H9 (cell line): Measurements from ENCODE around the gene TBC1D12. TPM values are rescaled to one million over a fixed set of nuclear protein-coding genes. Genes with fewer than 3 reads are reported as not detected.
A peak's percentile ranks its signal among the peaks of the same experiment; 100 is the strongest.

Experiments used
- DNase-seq: peaks from one replicate; pipeline ENCODE4 v3.0.0-alpha.2; 2017
- H2AFZ ChIP-seq: one replicate; pipeline ENCODE4 v1.6.1; 2013; ENCODE audit warnings: mild to moderate bottlenecking, low read length, control low read depth, moderate library complexity
- H2AK5ac ChIP-seq: 2 replicates; pipeline ENCODE4 v1.6.1; 2013; ENCODE audit warnings: low read length, control low read depth, mixed read lengths; ENCODE audit not compliant: insufficient read length
- H2BK120ac ChIP-seq: one replicate; pipeline ENCODE4 v1.6.1; 2013; ENCODE audit warnings: low read depth, mild to moderate bottlenecking, low read length, control low read depth, inconsistent platforms; ENCODE audit not compliant: poor library complexity, severe bottlenecking
- H2BK12ac ChIP-seq: 2 replicates; pipeline ENCODE4 v1.6.1; 2013; ENCODE audit warnings: low read length, control low read depth, mixed read lengths, low read depth; ENCODE audit not compliant: insufficient read length
- H2BK15ac ChIP-seq: 2 replicates; pipeline ENCODE4 v1.6.1; 2013; ENCODE audit warnings: low read depth, low read length, control low read depth
- H2BK20ac ChIP-seq: one replicate; pipeline ENCODE4 v1.6.1; 2013; ENCODE audit warnings: low read depth, mild to moderate bottlenecking, low read length, control low read depth, inconsistent platforms; ENCODE audit not compliant: poor library complexity, severe bottlenecking
- H2BK5ac ChIP-seq: 2 replicates; pipeline ENCODE4 v1.6.1; 2013; ENCODE audit warnings: low read length, control low read depth, mixed read lengths; ENCODE audit not compliant: insufficient read length
- H3K14ac ChIP-seq: 2 replicates; pipeline ENCODE4 v1.6.1; 2013; ENCODE audit warnings: low read length, control low read depth; ENCODE audit not compliant: insufficient read depth
- H3K18ac ChIP-seq: 2 replicates; pipeline ENCODE4 v1.6.1; 2013; ENCODE audit warnings: low read depth, mild to moderate bottlenecking, mixed read lengths, low read length, control low read depth; ENCODE audit not compliant: insufficient read length
- H3K23ac ChIP-seq: 2 replicates; pipeline ENCODE4 v1.6.1; 2013; ENCODE audit warnings: low read length, control low read depth, mixed read lengths, low read depth; ENCODE audit not compliant: insufficient read length
- H3K23me2 ChIP-seq: 2 replicates; pipeline ENCODE4 v1.6.1; 2013; ENCODE audit warnings: low read depth, mild to moderate bottlenecking, mixed read lengths, low read length, control low read depth; ENCODE audit not compliant: insufficient read length, poor library complexity, severe bottlenecking
- H3K27ac ChIP-seq: 2 replicates; pipeline ENCODE4 v1.5.1; 2013; ENCODE audit warnings: low read length, control low read depth, mixed read lengths, low read depth; ENCODE audit not compliant: insufficient read length
- H3K27me3 ChIP-seq: 2 replicates; pipeline ENCODE4 v1.6.1; 2013; ENCODE audit warnings: low read length, control low read depth, inconsistent platforms; ENCODE audit not compliant: insufficient read depth
- H3K4ac ChIP-seq: 2 replicates; pipeline ENCODE4 v1.6.1; 2013; ENCODE audit warnings: low read depth, mild to moderate bottlenecking, control low read depth, inconsistent platforms, low read length, moderate library complexity
- H3K4me1 ChIP-seq: 2 replicates; pipeline ENCODE4 v1.6.1; 2013; ENCODE audit warnings: low read length, control low read depth, inconsistent platforms; ENCODE audit not compliant: insufficient read depth
- H3K4me2 ChIP-seq: 2 replicates; pipeline ENCODE4 v1.6.1; 2013; ENCODE audit warnings: low read length, control low read depth, mixed read lengths; ENCODE audit not compliant: insufficient read length, insufficient read depth
- H3K56ac ChIP-seq: 2 replicates; pipeline ENCODE4 v1.6.1; 2013; ENCODE audit warnings: low read depth, mild to moderate bottlenecking, mixed read lengths, low read length, control low read depth; ENCODE audit not compliant: insufficient read length
- H3K79me1 ChIP-seq: 2 replicates; pipeline ENCODE4 v1.6.1; 2013; ENCODE audit warnings: low read depth, mild to moderate bottlenecking, moderate library complexity, low read length, control low read depth, inconsistent platforms; ENCODE audit not compliant: insufficient read depth, poor library complexity, severe bottlenecking
- H3K79me2 ChIP-seq: 2 replicates; pipeline ENCODE4 v1.6.1; 2013; ENCODE audit warnings: low read length, control low read depth, inconsistent platforms; ENCODE audit not compliant: insufficient read depth
- H3K9ac ChIP-seq: 2 replicates; pipeline ENCODE4 v1.6.1; 2013; ENCODE audit warnings: low read length, control low read depth, mixed read lengths; ENCODE audit not compliant: insufficient read length; ENCODE audit errors: extremely low read depth
- H3K9me3 ChIP-seq: one replicate; pipeline ENCODE4 v1.6.1; 2013; ENCODE audit warnings: low read depth, low read length, inconsistent platforms; ENCODE audit not compliant: control insufficient read depth
- H3T11ph ChIP-seq: one replicate; pipeline ENCODE4 v1.6.1; 2013; ENCODE audit warnings: mild to moderate bottlenecking, low read length, control low read depth, inconsistent platforms
- H4K20me1 ChIP-seq: one replicate; pipeline ENCODE4 v1.6.1; 2013; ENCODE audit not compliant: control insufficient read depth, insufficient read length, insufficient read depth
- H4K5ac ChIP-seq: 2 replicates; pipeline ENCODE4 v1.6.1; 2013; ENCODE audit warnings: low read depth, mild to moderate bottlenecking, mixed read lengths, low read length, control low read depth; ENCODE audit not compliant: insufficient read length
- H4K8ac ChIP-seq: replicated peaks from 2 replicates; pipeline ENCODE4 v1.6.1; 2013; ENCODE audit warnings: low read length, control low read depth, mixed read lengths, low read depth; ENCODE audit not compliant: insufficient read length
- H4K91ac ChIP-seq: 2 replicates; pipeline ENCODE4 v1.6.1; 2013; ENCODE audit warnings: low read depth, mild to moderate bottlenecking, moderate library complexity, mixed read lengths, low read length, control low read depth; ENCODE audit not compliant: insufficient read length
- H3K27ac Mint-ChIP-seq, 3 experiments: 2 replicates in 2 of 3; 3 replicates in 1 of 3; pipeline ENCODE4 v1.8.0; 2020 to 2021; ENCODE audit warnings: mixed read lengths in 3 of 3, mild to moderate bottlenecking in 1 of 3, moderate library complexity in 1 of 3
- H3K27me3 Mint-ChIP-seq: 2 replicates; pipeline ENCODE4 v1.8.0; 2021; ENCODE audit warnings: low read depth, mild to moderate bottlenecking, moderate library complexity, mixed read lengths
- H3K36me3 Mint-ChIP-seq, 3 experiments: 2 replicates in 2 of 3; 3 replicates in 1 of 3; pipeline ENCODE4 v1.8.0; 2020 to 2021; ENCODE audit warnings: low read depth in 3 of 3, mixed read lengths in 3 of 3; ENCODE audit not compliant: insufficient read depth in 1 of 3
- H3K4me1 Mint-ChIP-seq, 2 experiments: 2 replicates each; pipeline ENCODE4 v1.8.0; 2020; ENCODE audit warnings: mixed read lengths in 2 of 2
- H3K4me3 Mint-ChIP-seq, 2 experiments: 2 replicates in 1 of 2; 3 replicates in 1 of 2; pipeline ENCODE4 v1.8.0; 2020 to 2021; ENCODE audit warnings: mild to moderate bottlenecking in 2 of 2, mixed read lengths in 2 of 2, moderate library complexity in 1 of 2
- H3K9me3 Mint-ChIP-seq, 2 experiments: 2 replicates in 1 of 2; 3 replicates in 1 of 2; pipeline ENCODE4 v1.8.0; 2020; ENCODE audit warnings: mild to moderate bottlenecking in 2 of 2, mixed read lengths in 2 of 2, moderate library complexity in 1 of 2
- WGBS: extraction: QIAGEN DNeasy Blood & Tissue Kit; methylation state at CpG from one replicate; pipeline ENCODE4 v1.1.7; 2013; ENCODE audit warnings: missing lambda C conversion rate, low lambda C conversion rate, mixed read lengths; ENCODE audit not compliant: insufficient read length; ENCODE audit errors: extremely low coverage; 5-methylcytosine and 5-hydroxymethylcytosine counted together
- total RNA-seq: library from RNA; stranded (reverse); gene quantifications from 2 replicates; pipeline ENCODE4 v1.2.1, GENCODE V29; 2021
- TF ChIP-seq, protein P1 (sequence below): fragments of 200-600 bp; sonication (generic); conservative IDR thresholded peaks from 3 replicates; pipeline ENCODE4 v1.8.0; 2021; ENCODE audit warnings: antibody characterized with exemption, mild to moderate bottlenecking

Gene TBC1D12
- total RNA-seq, 1 experiment from 2014 or later: 2.0 TPM

DNA sequence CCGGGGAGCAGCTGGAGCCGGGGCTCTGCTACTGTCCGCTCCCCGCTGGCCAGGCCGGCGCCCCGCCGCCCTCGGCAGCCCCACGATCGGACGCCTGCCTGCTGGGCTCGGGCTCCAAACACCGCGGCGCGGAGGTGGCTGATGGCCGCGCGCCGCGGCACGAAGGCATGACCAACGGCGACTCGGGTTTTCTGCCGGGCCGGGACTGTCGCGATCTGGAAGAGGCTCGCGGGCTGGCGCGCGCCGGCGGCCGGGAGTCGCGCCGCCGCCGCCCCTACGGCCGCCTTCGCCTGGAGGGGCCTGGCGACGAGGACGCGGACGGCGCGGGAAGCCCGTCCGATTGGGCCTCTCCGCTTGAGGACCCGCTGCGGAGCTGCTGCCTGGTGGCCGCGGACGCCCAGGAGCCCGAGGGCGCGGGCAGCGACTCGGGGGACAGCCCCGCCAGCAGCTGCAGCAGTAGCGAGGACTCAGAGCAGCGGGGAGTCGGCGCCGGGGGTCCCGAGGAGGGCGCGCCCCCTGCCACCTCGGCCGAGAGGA is 570 bp downstream of the TBC1D12 start:
- Histone ChIP-seq H2BK120ac (no peak overlapping the region), H3K27ac (no peak overlapping the region), H3K9ac (no peak overlapping the region), H3K23ac (no peak overlapping the region), H4K5ac (no peak overlapping the region), H3K14ac (peak overlapping the region; percentile 17; the same call in 1 of the 2 replicates), H3K56ac (no peak overlapping the region), H3K4me1 (no peaks in the 10 kb centered on the region), H3K9me3 (no peaks in the 10 kb centered on the region), H3K18ac (no peak overlapping the region), H2BK12ac (no peak overlapping the region), H3K4me2 (peak overlapping the region; percentile 99), H2BK15ac (no peak overlapping the region; the same call in 1 of the 2 replicates), H4K20me1 (no peaks in the 10 kb centered on the region), H3K27me3 (peaks cover 5% of the 10 kb centered on the region; the same call in 1 of the 2 replicates), H3K23me2 (peaks cover 14% of the 10 kb centered on the region), H4K91ac (no peak overlapping the region), H2BK20ac (no peak overlapping the region), H2BK5ac (no peak overlapping the region), H3K4ac (no peak overlapping the region), H2AK5ac (no peak overlapping the region), H2AFZ (no peak overlapping the region), H3K79me1 (peaks cover 3% of the 10 kb centered on the region), H3K79me2 (no peaks in the 10 kb centered on the region), H4K8ac (no peak overlapping the region), H3T11ph (no peak overlapping the region)
- H3K4me1 Mint-ChIP-seq: peaks cover 8% of the 10 kb centered on the region in 2 experiments
- peaks cover 44% of the 10 kb centered on the region for H3K27me3 Mint-ChIP-seq
- H3K9me3 Mint-ChIP-seq: peaks cover 0 to 7% of the 10 kb centered on the region in 2 experiments; a peak in 3 of 5 replicates
- TF ChIP-seq, protein P1, sequence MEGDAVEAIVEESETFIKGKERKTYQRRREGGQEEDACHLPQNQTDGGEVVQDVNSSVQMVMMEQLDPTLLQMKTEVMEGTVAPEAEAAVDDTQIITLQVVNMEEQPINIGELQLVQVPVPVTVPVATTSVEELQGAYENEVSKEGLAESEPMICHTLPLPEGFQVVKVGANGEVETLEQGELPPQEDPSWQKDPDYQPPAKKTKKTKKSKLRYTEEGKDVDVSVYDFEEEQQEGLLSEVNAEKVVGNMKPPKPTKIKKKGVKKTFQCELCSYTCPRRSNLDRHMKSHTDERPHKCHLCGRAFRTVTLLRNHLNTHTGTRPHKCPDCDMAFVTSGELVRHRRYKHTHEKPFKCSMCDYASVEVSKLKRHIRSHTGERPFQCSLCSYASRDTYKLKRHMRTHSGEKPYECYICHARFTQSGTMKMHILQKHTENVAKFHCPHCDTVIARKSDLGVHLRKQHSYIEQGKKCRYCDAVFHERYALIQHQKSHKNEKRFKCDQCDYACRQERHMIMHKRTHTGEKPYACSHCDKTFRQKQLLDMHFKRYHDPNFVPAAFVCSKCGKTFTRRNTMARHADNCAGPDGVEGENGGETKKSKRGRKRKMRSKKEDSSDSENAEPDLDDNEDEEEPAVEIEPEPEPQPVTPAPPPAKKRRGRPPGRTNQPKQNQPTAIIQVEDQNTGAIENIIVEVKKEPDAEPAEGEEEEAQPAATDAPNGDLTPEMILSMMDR: no peak
- no CpG with 5 or more reads among the region's 77 CpGs for WGBS
- H3K36me3 Mint-ChIP-seq: no peaks in the 10 kb centered on the region; a peak in 1 of 7 replicates
- H3K4me3 Mint-ChIP-seq: peak overlapping the region; percentile 73 to 94; a peak in 4 of 5 replicates
- DNase-seq: peak; percentile 46
- H3K27ac Mint-ChIP-seq: no peak overlapping the region
